Lower lobe of right lung (tissue), 2 donors: ENCODE measurements around the gene PPME1. TPM values are rescaled to one million over a fixed set of nuclear protein-coding genes. Genes with fewer than 3 reads are reported as not detected.

Experiments used
- ATAC-seq, 2 donors: fragments of 200-7000 bp; cut with Tn5 transposase; one replicate each; pipeline ENCODE4 v1.9.1; 2020 to 2022; ENCODE audit warnings: mild to moderate bottlenecking in 2 of 2, moderate library complexity in 2 of 2
- DNase-seq: peaks from one replicate; pipeline ENCODE4 v3.0.0-alpha.2; 2020
- H3K27ac ChIP-seq: fragments of 200-600 bp; one replicate; pipeline ENCODE4 v1.8.0; 2022
- H3K27me3 ChIP-seq: fragments of 200-600 bp; one replicate; pipeline ENCODE4 v1.8.0; 2022; ENCODE audit warnings: low read depth
- H3K36me3 ChIP-seq: fragments of 200-600 bp; one replicate; pipeline ENCODE4 v1.8.0; 2022; ENCODE audit warnings: mild to moderate bottlenecking
- H3K4me1 ChIP-seq: fragments of 200-600 bp; one replicate; pipeline ENCODE4 v1.8.0; 2022
- H3K4me3 ChIP-seq: fragments of 200-600 bp; one replicate; pipeline ENCODE4 v1.8.0; 2022; ENCODE audit warnings: mild to moderate bottlenecking
- H3K9me3 ChIP-seq: fragments of 200-600 bp; one replicate; pipeline ENCODE4 v1.8.0; 2022
- intact Hi-C: fragments of 100-400 bp; cut with DNase I; formaldehyde crosslinking; loops from one replicate; pipeline ENCODE4 v1.11.0; 2022
- total RNA-seq: library from RNA; stranded (reverse); fragmentation: NEBNext Ultra II Directional; extraction: Animal tissue kit (Norgen Biotek cat#: 25700); gene quantifications from one replicate; pipeline ENCODE4 v1.2.1, GENCODE V29; 2021
- TF ChIP-seq, protein P1 (sequence below): fragments of 200-600 bp; IDR thresholded peaks from one replicate; pipeline ENCODE4 v1.8.0; 2022; ENCODE audit warnings: antibody characterized with exemption, mild to moderate bottlenecking
- donor health status: DM: no; HTN: yes; CAD: no; lungs with severe emphysema.

The PPME1 gene
- total RNA-seq, 1 donor from 2014 or later = 29.4 TPM

DNA sequence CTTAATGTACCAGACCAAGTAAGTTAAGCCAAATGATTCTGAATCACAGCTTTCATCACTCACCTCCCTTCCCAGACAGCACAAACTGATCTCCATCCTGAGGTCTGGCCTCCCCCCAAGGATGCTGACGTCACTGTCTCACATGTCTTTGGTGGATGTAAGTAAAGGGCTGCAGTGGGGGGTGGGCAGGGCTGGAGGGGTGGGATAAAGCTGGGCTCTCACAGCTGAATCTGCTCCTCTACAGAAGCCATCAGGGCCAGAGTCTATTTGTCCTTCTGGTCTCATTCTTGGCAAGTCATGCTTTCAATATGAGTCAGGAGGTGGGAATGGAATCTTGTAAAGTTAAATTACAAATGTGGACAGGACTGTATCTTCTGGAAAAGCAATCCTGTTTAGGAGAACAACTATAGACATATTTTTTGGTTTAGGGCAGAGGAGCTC, 107.7 kb downstream of the PPME1 start:
- H3K9me3 ChIP-seq = no peaks in the 10 kb centered on the region
- TF ChIP-seq, protein P1, sequence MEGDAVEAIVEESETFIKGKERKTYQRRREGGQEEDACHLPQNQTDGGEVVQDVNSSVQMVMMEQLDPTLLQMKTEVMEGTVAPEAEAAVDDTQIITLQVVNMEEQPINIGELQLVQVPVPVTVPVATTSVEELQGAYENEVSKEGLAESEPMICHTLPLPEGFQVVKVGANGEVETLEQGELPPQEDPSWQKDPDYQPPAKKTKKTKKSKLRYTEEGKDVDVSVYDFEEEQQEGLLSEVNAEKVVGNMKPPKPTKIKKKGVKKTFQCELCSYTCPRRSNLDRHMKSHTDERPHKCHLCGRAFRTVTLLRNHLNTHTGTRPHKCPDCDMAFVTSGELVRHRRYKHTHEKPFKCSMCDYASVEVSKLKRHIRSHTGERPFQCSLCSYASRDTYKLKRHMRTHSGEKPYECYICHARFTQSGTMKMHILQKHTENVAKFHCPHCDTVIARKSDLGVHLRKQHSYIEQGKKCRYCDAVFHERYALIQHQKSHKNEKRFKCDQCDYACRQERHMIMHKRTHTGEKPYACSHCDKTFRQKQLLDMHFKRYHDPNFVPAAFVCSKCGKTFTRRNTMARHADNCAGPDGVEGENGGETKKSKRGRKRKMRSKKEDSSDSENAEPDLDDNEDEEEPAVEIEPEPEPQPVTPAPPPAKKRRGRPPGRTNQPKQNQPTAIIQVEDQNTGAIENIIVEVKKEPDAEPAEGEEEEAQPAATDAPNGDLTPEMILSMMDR = no peak
- ATAC-seq (peak; percentile 34 to 46), DNase-seq (no peak)
- intact Hi-C loops = no loop called here
- H3K4me3 ChIP-seq = no peak overlapping the region
- H3K27ac ChIP-seq = no peak overlapping the region
- H3K27me3 ChIP-seq = no peaks in the 10 kb centered on the region
- H3K4me1 ChIP-seq = no peaks in the 10 kb centered on the region
- H3K36me3 ChIP-seq = no peaks in the 10 kb centered on the region

GRCh38 chr11:74279256-74279655, 108.2 kb downstream of the PPME1 start:
- H3K27ac ChIP-seq = no peak overlapping the region
- intact Hi-C loops = no loop called here

DNA sequence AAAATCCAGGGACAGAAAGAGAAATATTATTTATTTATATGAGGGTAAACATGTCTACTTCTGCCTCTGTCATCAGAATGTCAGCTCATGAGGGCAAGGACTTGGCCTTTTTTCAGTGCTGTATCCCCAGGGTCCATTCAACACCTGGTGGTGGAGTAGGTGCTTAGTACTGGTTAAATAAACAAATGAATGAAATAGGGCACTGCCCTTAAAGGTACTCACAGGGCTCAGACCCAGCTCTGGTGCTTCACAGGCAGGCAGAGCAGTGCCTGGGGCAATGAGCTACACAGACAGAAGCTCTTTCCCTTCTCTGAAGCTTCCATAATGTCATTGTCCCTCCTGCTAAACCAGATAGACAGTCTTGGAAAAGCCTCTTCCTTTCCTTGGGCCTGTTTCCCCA, 109.4 kb downstream of the PPME1 start:
- Histone ChIP-seq H3K4me3 (no peak overlapping the region), H3K9me3 (no peaks in the 10 kb centered on the region), H3K4me1 (no peaks in the 10 kb centered on the region), H3K27me3 (no peaks in the 10 kb centered on the region), H3K36me3 (no peaks in the 10 kb centered on the region), H3K27ac (no peak overlapping the region)
- DNase-seq (no peak), ATAC-seq (peak; percentile 40 to 66)
- intact Hi-C loops = no loop called here
- TF ChIP-seq, protein P1 = no peak

More at GRCh38 chr11:74279256-74279655, 108.2 kb downstream of the PPME1 start:
- ATAC-seq (no peak), DNase-seq (no peak)
- TF ChIP-seq, protein P1 = no peak
- Histone ChIP-seq H3K27me3 (no peaks in the 10 kb centered on the region), H3K36me3 (no peaks in the 10 kb centered on the region), H3K9me3 (no peaks in the 10 kb centered on the region), H3K4me3 (no peak overlapping the region), H3K4me1 (no peaks in the 10 kb centered on the region)

- peak; percentile 75 for DNase-seq
- H3K27ac ChIP-seq = no peak overlapping the region
- no peaks in the 10 kb centered on the region for H3K27me3 ChIP-seq
- H3K9me3 ChIP-seq = no peaks in the 10 kb centered on the region
- no peaks in the 10 kb centered on the region for H3K4me1 ChIP-seq
- ATAC-seq = peak; percentile 88 to 89
- intact Hi-C loops = no loop called here
- H3K4me3 ChIP-seq = no peak overlapping the region
- TF ChIP-seq, protein P1 = no peak
- no peaks in the 10 kb centered on the region for H3K36me3 ChIP-seq
Observed at GRCh38 chr11:74282421-74282820, 111.3 kb downstream of the PPME1 start.

DNA sequence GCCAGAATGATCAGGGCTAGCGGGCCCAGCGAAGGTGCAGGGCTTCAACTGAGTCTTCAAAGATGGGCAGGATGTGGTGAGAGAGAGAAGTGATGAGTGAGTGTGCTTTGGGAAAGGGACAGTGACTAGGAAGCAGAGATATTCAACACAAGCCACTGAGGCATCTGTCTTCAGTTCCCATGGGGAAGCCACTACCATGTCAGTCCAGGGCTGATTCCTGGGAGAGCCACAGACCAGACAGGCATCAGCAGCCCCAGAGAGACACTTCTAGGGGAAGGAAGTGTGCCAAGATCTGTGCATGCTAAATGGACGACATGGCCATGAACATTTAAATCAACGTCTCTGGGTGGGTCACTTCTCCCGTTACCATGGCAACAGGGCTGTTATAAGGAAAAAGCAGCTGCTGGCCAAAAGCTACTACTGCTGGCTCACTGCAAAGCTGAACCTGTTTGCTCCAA, 111.9 kb downstream of the PPME1 start:
- TF ChIP-seq, protein P1 = no peak
- H3K9me3 ChIP-seq = no peaks in the 10 kb centered on the region
- ATAC-seq (no peak), DNase-seq (no peak)
- H3K36me3 ChIP-seq = no peaks in the 10 kb centered on the region
- intact Hi-C loops = no loop called here
- H3K4me1 ChIP-seq = no peaks in the 10 kb centered on the region
- H3K4me3 ChIP-seq = no peak overlapping the region
- H3K27me3 ChIP-seq = no peaks in the 10 kb centered on the region
- no peak overlapping the region for H3K27ac ChIP-seq
